Brain microvascular endothelial cell (primary cell): Measurements from ENCODE around the gene SRCIN1.

ENCODE experiments used
- DNase-seq: peaks from one replicate; pipeline ENCODE4 v3.0.0-alpha.2; 2020
- H3K27ac ChIP-seq: fragments of 250-450 bp; sonication (Bioruptor Pico); 2 replicates; pipeline ENCODE4 v1.5.1; 2020; ENCODE audit warnings: mild to moderate bottlenecking, moderate library complexity
- H3K27me3 ChIP-seq: fragments of 250-450 bp; sonication (Bioruptor Pico); replicated peaks from 2 replicates; pipeline ENCODE4 v1.5.1; 2020; ENCODE audit warnings: mild to moderate bottlenecking
- H3K36me3 ChIP-seq: fragments of 250-450 bp; sonication (Bioruptor Pico); replicated peaks from 2 replicates; pipeline ENCODE4 v1.5.1; 2020; ENCODE audit warnings: mild to moderate bottlenecking
- H3K4me3 ChIP-seq: 2 replicates; pipeline ENCODE4 v1.5.1; 2011; ENCODE audit warnings: low read depth, mild to moderate bottlenecking, control low read depth, low read length, moderate library complexity
- in situ Hi-C: cut with HindIII; loops from 2 replicates; pipeline ENCODE4 v1.10.0; 2017; ENCODE audit warnings: low sequenced_read_pairs, low pct_ligation_motif_present
- TF ChIP-seq, protein P1 (sequence below): IDR thresholded peaks from 2 replicates; pipeline ENCODE4 v1.5.1; 2011; ENCODE audit warnings: low read depth, mild to moderate bottlenecking, moderate library complexity, low read length, control low read depth, inconsistent platforms; ENCODE audit errors: missing control alignments

SRCIN1 gene

DNA sequence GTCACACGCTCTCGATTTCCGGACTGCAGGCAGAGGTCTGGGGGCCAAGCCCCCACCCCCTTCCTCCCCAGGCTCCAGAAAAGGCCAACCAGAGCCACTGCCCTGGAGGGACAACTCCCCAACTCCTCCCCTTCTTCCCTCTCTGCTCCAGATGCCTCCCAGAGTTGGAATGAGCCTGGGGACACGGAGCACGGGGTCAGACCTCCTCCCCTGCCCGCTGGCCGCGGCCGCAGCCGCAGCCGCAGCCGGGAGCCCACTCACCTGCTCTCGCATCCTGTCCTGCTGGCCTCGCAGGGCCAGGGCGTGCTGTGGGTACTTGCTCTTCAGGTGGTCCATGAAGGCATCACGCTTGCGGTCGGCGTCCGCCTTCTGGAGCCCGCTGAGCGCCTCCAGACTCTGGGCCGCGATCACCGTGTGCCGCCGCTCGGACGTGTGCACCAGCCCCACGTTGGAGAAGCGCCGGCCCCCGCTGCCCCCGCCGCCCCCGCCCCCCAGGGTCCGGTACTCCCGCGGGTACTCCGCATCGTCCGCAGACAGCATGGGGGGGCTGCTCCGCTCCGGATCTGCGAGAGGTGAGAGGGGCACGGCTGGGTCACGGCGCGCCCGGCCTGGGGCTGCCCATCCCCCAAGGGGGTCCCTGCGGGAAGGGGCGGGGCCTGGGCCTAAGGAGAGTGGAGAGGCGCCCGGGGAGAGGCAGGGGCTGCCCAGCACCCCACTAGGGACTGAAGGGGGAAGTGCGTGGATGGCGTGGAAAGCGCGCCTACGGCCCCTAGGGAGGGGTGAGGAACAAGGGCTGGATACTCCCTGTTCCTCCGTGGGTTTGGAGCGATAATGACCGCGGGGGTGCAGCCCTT is 27.3 kb downstream of the SRCIN1 start:
- in situ Hi-C loops = no loop called here
- TF ChIP-seq, protein P1, sequence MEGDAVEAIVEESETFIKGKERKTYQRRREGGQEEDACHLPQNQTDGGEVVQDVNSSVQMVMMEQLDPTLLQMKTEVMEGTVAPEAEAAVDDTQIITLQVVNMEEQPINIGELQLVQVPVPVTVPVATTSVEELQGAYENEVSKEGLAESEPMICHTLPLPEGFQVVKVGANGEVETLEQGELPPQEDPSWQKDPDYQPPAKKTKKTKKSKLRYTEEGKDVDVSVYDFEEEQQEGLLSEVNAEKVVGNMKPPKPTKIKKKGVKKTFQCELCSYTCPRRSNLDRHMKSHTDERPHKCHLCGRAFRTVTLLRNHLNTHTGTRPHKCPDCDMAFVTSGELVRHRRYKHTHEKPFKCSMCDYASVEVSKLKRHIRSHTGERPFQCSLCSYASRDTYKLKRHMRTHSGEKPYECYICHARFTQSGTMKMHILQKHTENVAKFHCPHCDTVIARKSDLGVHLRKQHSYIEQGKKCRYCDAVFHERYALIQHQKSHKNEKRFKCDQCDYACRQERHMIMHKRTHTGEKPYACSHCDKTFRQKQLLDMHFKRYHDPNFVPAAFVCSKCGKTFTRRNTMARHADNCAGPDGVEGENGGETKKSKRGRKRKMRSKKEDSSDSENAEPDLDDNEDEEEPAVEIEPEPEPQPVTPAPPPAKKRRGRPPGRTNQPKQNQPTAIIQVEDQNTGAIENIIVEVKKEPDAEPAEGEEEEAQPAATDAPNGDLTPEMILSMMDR = no peak
- Histone ChIP-seq H3K36me3 (no peaks in the 10 kb centered on the region), H3K27ac (no peak overlapping the region), H3K4me3 (no peak overlapping the region), H3K27me3 (peaks cover 65% of the 10 kb centered on the region)
- no peak for DNase-seq

DNA sequence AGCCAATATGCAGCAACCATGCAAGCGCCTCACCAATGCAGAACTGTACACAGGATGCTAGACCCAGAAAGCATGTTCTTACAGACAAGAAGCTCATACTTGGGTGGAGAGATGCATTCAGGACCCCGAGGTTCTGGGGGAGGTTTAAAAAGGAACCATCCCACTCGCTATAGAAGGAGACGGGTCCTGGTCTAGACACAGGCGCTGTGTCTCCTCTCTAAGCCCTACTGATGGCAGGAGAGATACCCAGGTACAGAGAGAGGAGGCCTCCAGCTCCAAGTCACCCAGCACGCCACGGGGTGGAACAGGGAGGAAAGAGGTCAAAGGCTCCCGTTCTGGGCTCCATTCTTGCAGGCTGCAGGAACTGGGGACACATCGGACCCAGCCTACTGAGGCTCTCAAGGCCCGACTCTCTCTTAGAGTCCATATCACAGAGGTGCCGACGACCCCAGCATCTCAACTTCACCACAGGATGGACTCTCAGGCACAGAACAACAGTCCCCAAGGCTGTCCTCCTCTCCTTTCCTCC is 28.0 kb downstream of the SRCIN1 start:
- no peak for DNase-seq
- H3K36me3 ChIP-seq = no peaks in the 10 kb centered on the region
- in situ Hi-C loops = no loop called here
- H3K4me3 ChIP-seq = no peak overlapping the region
- no peak overlapping the region for H3K27ac ChIP-seq
- peaks cover 72% of the 10 kb centered on the region for H3K27me3 ChIP-seq
- TF ChIP-seq, protein P1 = no peak

DNA sequence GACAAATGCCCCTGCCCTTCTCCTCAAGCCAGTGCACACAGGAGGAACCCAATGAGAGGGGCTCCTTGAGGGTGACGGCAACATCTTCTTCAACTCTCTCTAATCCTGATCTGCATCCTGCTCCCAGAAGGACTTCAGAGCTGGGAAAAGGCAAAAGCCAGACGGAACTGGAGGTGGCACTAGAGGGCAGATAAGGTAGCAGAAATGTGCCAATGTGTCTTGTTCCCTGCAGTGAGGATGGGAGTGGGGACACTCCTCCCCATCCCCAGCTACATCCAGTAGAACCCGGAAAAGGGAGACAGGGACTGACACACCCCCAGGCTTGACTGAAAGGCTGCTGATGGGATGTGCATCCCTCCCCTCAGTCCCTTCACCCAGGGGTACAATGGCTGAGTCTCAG is 28.5 kb downstream of the SRCIN1 start:
- Histone ChIP-seq H3K27me3 (peaks cover 77% of the 10 kb centered on the region), H3K36me3 (no peaks in the 10 kb centered on the region), H3K4me3 (no peak overlapping the region), H3K27ac (no peak overlapping the region)
- in situ Hi-C loops = no loop called here
- TF ChIP-seq, protein P1 = no peak
- DNase-seq = no peak

DNA sequence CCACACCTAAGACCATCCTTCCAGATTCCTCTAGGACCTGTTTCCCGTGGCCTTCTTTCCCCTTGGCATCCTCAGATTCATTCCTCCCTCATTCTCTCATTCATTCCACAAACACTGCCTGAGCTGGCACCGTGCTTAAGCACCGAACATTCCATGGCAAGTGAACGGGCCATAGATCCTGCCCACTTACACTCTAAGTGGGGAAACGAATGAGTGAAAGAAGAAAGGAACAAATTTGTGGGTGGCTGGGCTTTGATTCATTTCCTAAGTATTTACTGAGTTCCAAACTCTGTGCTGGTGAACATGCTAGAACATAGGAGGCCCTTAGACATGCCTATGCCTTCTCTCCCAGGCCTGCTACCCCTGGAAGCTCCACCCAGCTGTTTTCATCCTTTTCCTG is 30.0 kb downstream of the SRCIN1 start:
- TF ChIP-seq, protein P1 = no peak
- Histone ChIP-seq H3K4me3 (no peak overlapping the region), H3K27me3 (peaks cover 90% of the 10 kb centered on the region), H3K36me3 (no peaks in the 10 kb centered on the region), H3K27ac (no peak overlapping the region)
- in situ Hi-C loops = no loop called here
- DNase-seq = no peak

DNA sequence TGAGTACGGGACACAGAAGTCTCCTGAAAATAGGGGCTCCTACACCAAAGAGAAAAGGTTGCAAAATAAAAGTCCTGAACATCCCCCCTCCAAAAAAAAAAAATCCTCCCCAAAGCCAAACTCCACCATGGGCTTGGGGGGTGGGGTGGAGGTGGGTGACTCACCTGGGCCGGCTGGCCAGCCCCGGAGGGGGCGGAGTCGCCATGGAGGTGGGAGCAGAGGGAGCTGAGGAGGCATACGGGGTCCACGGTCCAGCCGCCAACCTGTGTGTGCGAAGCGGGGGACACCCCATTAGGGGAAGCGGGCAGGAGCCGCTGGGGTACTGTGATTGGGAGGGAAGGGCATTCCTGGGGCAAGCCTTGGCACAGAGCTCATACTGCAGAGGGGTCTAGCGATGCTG is 31.0 kb downstream of the SRCIN1 start:
- H3K27ac ChIP-seq = no peak overlapping the region
- H3K4me3 ChIP-seq = no peak overlapping the region
- DNase-seq = no peak
- in situ Hi-C loops = no loop called here
- H3K27me3 ChIP-seq = peaks cover 86% of the 10 kb centered on the region
- no peaks in the 10 kb centered on the region for H3K36me3 ChIP-seq
- TF ChIP-seq, protein P1 = no peak
